ENCODE results near the gene ETF1.

The ETF1 gene

GRCh38 chr5:138495351-138495750, 47.7 kb downstream of the ETF1 start:
- Histone ChIP-seq H4K20me1 (ENCODE audit: insufficient read depth, low read length, poor library complexity, severe bottlenecking) (no peaks in the 10 kb centered on the region), H3K79me2 (ENCODE audit: insufficient read depth, low read length) (no peaks in the 10 kb centered on the region), H3F3A (ENCODE audit: low read depth) (no peaks in the 10 kb centered on the region), H3K4me1 (ENCODE audit: insufficient read depth, low read length, poor library complexity, severe bottlenecking) (peaks cover 17% of the 10 kb centered on the region), H3K4me3 (ENCODE audit: low read length, poor library complexity, severe bottlenecking) (no peak overlapping the region), H3K36me3 (ENCODE audit: insufficient read depth, low read length) (no peaks in the 10 kb centered on the region), H3K9ac (ENCODE audit: low read depth, low read length, poor library complexity, severe bottlenecking) (no peak overlapping the region), H3K27me3 (ENCODE audit: insufficient read depth, low read length, poor library complexity, severe bottlenecking) (peaks cover 15% of the 10 kb centered on the region), H3K9me2 (replicated peaks; ENCODE audit: low read depth, low read length) (no peaks in the 10 kb centered on the region), H3K9me3 (ENCODE audit: insufficient read depth, low read depth, low read length) (no peaks in the 10 kb centered on the region), H3K4me2 (ENCODE audit: low read depth, low read length, poor library complexity, severe bottlenecking) (no peak overlapping the region), H2AFZ (ENCODE audit: low read length) (no peak overlapping the region)
- TF ChIP-seq EZH2phosphoT487 (IDR thresholded peaks at IDR 0.05; ENCODE audit: borderline replicate concordance) = no peak
- no peak for TF ChIP-seq CTCF (conservative IDR thresholded peaks at IDR 0.05; ENCODE audit: low read length)

GRCh38 chr5:138492560-138493045, 50.4 kb downstream of the ETF1 start:
- H4K20me1 ChIP-seq (ENCODE audit: insufficient read depth, low read length, poor library complexity, severe bottlenecking) = no peaks in the 10 kb centered on the region
- no peaks in the 10 kb centered on the region for H3K9me3 ChIP-seq (ENCODE audit: insufficient read depth, low read depth, low read length)
- TF ChIP-seq EZH2phosphoT487 (IDR thresholded peaks at IDR 0.05; ENCODE audit: borderline replicate concordance) (no peak), CTCF (conservative IDR thresholded peaks at IDR 0.05; ENCODE audit: low read length) (no peak)
- no peak overlapping the region for H3K9ac ChIP-seq (ENCODE audit: low read depth, low read length, poor library complexity, severe bottlenecking)
- H3K4me3 ChIP-seq (ENCODE audit: low read length, poor library complexity, severe bottlenecking) = peak overlapping the region; percentile 73
- H3K9me2 ChIP-seq (replicated peaks; ENCODE audit: low read depth, low read length) = no peaks in the 10 kb centered on the region
- H3K36me3 ChIP-seq (ENCODE audit: insufficient read depth, low read length) = no peaks in the 10 kb centered on the region
- H3K79me2 ChIP-seq (ENCODE audit: insufficient read depth, low read length) = no peaks in the 10 kb centered on the region
- peak overlapping the region; percentile 67 for H2AFZ ChIP-seq (ENCODE audit: low read length)
- peaks cover 17% of the 10 kb centered on the region for H3K4me1 ChIP-seq (ENCODE audit: insufficient read depth, low read length, poor library complexity, severe bottlenecking)
- H3K27me3 ChIP-seq (ENCODE audit: insufficient read depth, low read length, poor library complexity, severe bottlenecking) = peaks cover 30% of the 10 kb centered on the region
- peak overlapping the region; percentile 84 for H3K4me2 ChIP-seq (ENCODE audit: low read depth, low read length, poor library complexity, severe bottlenecking)
- no peaks in the 10 kb centered on the region for H3F3A ChIP-seq (ENCODE audit: low read depth)

- H3K36me3 ChIP-seq (ENCODE audit: insufficient read depth, low read length) = no peaks in the 10 kb centered on the region
- peak overlapping the region; percentile 84 for H2AFZ ChIP-seq (ENCODE audit: low read length)
- no peaks in the 10 kb centered on the region for H3K9me3 ChIP-seq (ENCODE audit: insufficient read depth, low read depth, low read length)
- no peak for TF ChIP-seq EZH2phosphoT487 (IDR thresholded peaks at IDR 0.05; ENCODE audit: borderline replicate concordance)
- no peak for TF ChIP-seq CTCF (conservative IDR thresholded peaks at IDR 0.05; ENCODE audit: low read length)
- H3F3A ChIP-seq (ENCODE audit: low read depth) = no peaks in the 10 kb centered on the region
- H4K20me1 ChIP-seq (ENCODE audit: insufficient read depth, low read length, poor library complexity, severe bottlenecking) = no peaks in the 10 kb centered on the region
- peak overlapping the region; percentile 73 for H3K4me3 ChIP-seq (ENCODE audit: low read length, poor library complexity, severe bottlenecking)
- H3K4me1 ChIP-seq (ENCODE audit: insufficient read depth, low read length, poor library complexity, severe bottlenecking) = peaks cover 17% of the 10 kb centered on the region
- H3K79me2 ChIP-seq (ENCODE audit: insufficient read depth, low read length) = no peaks in the 10 kb centered on the region
- peak overlapping the region; percentile 84 for H3K4me2 ChIP-seq (ENCODE audit: low read depth, low read length, poor library complexity, severe bottlenecking)
- H3K9me2 ChIP-seq (replicated peaks; ENCODE audit: low read depth, low read length) = no peaks in the 10 kb centered on the region
- peaks cover 30% of the 10 kb centered on the region for H3K27me3 ChIP-seq (ENCODE audit: insufficient read depth, low read length, poor library complexity, severe bottlenecking)
- H3K9ac ChIP-seq (ENCODE audit: low read depth, low read length, poor library complexity, severe bottlenecking) = peak overlapping the region; percentile 50
Measured at GRCh38 chr5:138491669-138492559, 51.1 kb downstream of the ETF1 start.
